SK-N-MC (cell line): Measurements from ENCODE around the gene SPATA31C1.
"Not testable (repeated sequence)": the region's sequence is repeated elsewhere in the genome, so short reads cannot be mapped to it uniquely, and the experiment has no call there.

Experiments used
- DNase-seq: peaks from one replicate; pipeline ENCODE4 v3.0.0-alpha.2; 2011; ENCODE audit warnings: low read depth, low spot score
- H3K27ac ChIP-seq: fragments of 200-600 bp; sonication (generic); 2 replicates; pipeline ENCODE4 v1.5.1; 2016; ENCODE audit warnings: mixed run types
- H3K36me3 ChIP-seq: fragments of 200-600 bp; sonication (generic); 2 replicates; pipeline ENCODE4 v1.6.1; 2017; ENCODE audit warnings: antibody characterized with exemption, low read length, mixed read lengths; ENCODE audit not compliant: insufficient read depth
- H3K4me3 ChIP-seq: fragments of 200-600 bp; sonication (generic); 2 replicates; pipeline ENCODE4 v1.5.1; 2016
- H3K9ac ChIP-seq: fragments of 200-600 bp; sonication (generic); 2 replicates; pipeline ENCODE4 v1.8.0; 2017; ENCODE audit warnings: mixed run types, mixed read lengths; ENCODE audit not compliant: insufficient read length
- H3K9me3 ChIP-seq: fragments of 200-600 bp; sonication (generic); 2 replicates; pipeline ENCODE4 v1.6.1; 2017; ENCODE audit warnings: low read depth, mild to moderate bottlenecking, antibody characterized with exemption, low read length, moderate library complexity, mixed read lengths
- EZH2 ChIP-seq: fragments of 200-600 bp; sonication (generic); IDR thresholded peaks from one replicate; pipeline ENCODE4 v1.6.1; 2017; ENCODE audit warnings: antibody characterized with exemption
- FOXP2 ChIP-seq: optimal IDR thresholded peaks from 2 replicates; pipeline ENCODE3; 2011; ENCODE audit warnings: mild to moderate bottlenecking, moderate library complexity; ENCODE audit not compliant: insufficient read depth; ENCODE audit errors: extremely low read length, control extremely low read depth
- POLR2AphosphoS5 ChIP-seq: IDR thresholded peaks from 2 replicates; pipeline ENCODE4 v1.6.1; 2012; ENCODE audit warnings: mild to moderate bottlenecking, low read depth, low read length, borderline replicate concordance

SPATA31C1 gene

DNA sequence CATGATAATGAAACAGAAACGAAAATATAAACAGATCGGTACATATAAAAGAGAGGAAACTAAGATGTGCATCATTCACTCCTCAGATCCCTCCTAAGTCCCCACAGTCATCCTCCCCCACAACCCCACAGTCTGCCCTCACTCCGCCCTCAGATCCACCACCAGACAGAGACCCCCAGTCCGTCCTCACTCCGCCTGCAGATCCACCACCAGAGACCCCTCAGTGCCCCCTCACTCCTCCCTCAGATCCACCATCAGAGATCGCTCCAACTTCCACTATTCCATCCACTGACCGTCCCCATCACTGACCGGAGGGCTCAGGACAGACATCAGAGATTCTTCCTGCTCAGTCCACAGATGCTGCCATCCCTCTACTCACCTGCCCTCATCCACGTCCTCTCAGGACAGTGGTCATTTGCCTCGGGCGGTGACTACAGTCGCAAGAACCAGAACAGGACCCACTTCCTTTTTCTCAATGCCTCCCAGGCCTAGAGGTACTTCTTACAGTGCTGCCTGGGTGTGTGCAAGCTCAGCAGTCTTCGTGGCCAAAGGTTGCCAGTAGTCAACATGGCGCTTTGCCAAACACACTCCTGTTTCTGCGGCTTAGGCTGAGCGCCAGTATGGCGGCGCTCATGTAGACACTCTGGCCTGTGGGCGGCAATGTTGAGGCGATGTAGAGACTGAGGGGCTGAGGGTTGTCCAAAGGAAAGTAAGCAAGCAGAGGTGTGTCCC lies 8.3 kb upstream of the SPATA31C1 start:
- Histone ChIP-seq H3K27ac (peak overlapping the region; percentile 98), H3K9me3 (no peaks in the 10 kb centered on the region), H3K4me3 (peak overlapping the region; percentile 75), H3K36me3 (no peaks in the 10 kb centered on the region), H3K9ac (peak overlapping the region; percentile 82)
- peak; percentile 70 for DNase-seq
- TF ChIP-seq FOXP2 (peak; percentile 69), EZH2 (no peak), POLR2AphosphoS5 (peak; percentile 37; the same call in 1 of the 2 replicates)

DNA sequence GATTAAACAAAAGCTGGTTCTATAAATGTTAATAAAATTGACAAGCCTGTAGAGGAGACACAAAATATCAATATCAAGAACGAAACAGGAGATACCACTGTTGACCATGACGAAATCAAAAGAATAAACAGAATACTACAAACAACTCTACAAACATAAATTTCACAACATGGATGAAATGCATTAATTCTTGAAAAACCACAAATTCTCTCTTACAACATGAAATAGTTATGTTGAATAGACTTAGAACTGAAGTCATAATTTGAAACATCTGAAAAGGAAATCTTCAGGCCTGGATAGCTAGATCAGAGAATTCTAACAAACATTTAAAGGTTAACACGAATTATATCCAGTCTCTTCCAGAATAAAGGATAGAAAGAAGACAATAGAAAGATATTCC lies 6.9 kb upstream of the SPATA31C1 start:
- TF ChIP-seq FOXP2 (no peak), POLR2AphosphoS5 (no peak), EZH2 (no peak)
- Histone ChIP-seq H3K9ac (peak overlapping the region; percentile 82), H3K36me3 (no peaks in the 10 kb centered on the region), H3K9me3 (no peaks in the 10 kb centered on the region), H3K4me3 (peak overlapping the region; percentile 75), H3K27ac (peak overlapping the region; percentile 98)
- peak; percentile 65 for DNase-seq

DNA sequence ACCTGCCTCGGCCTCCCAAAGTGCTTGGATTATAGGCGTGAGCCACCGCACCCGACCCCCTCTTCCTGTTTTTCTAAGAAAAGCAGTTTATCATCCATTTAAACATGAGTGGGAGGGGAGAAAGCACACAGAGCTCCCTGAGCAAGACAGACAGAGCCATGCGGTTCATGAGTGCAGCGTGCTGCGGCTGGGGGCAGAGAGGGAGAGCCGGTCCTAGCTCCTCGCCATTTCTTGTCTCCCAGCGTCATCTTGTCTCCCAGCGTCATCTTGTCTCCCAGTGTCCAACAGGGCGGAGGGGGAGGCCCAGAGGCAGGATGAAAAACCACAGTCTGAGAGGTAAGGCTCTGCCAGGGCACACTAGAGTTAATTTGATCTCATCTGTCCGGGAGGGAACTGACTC lies 1.3 kb downstream of the SPATA31C1 start:
- not testable (repeated sequence) for H3K9ac ChIP-seq, DNase-seq, H3K4me3 ChIP-seq, H3K36me3 ChIP-seq, H3K9me3 ChIP-seq, H3K27ac ChIP-seq

DNA sequence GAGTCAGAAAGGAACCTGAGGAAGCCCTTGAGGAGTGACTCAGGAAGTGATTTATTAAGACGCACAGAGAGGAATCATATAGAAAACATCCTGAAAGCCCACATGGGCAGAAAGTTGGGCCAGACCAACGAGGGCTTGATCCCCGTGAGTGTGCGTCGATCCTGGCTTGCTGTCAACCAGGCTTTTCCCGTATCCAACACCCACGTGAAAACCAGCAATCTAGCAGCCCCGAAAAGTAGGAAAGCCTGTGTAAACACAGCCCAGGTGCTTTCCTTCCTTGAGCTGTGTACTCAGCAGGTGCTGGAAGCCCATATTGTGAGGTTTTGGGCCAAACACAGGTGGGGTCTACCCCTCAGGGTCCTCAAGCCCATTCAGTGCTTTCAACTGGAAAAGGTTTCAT lies 3.8 kb downstream of the SPATA31C1 start:
- not testable (repeated sequence) for H3K36me3 ChIP-seq

DNA sequence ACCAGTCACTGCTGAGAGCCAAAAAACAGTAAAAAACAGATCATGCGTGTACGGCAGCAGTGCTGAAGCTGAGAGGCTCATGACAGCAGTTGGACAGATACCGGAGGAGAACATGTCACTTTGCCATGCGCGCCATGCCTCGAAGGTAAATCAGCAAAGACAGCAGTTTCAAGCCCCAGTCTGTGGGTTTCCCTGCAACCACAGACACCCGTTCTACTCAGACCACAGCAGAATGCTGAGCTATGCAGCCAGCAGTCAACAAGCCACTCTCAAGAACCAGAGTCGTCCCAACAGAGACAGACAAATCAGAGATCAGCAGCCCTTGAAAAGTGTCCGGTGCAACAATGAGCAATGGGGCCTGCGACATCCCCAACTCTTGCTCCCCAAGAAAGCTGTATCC lies 5.2 kb downstream of the SPATA31C1 start:
- not testable (repeated sequence) for H3K4me3 ChIP-seq, H3K36me3 ChIP-seq, H3K9ac ChIP-seq, DNase-seq, H3K27ac ChIP-seq, H3K9me3 ChIP-seq

More for the DNA sequence above, 3.8 kb downstream of the SPATA31C1 start:
- not testable (repeated sequence) for H3K9ac ChIP-seq, H3K27ac ChIP-seq, DNase-seq, H3K4me3 ChIP-seq, H3K9me3 ChIP-seq

DNA sequence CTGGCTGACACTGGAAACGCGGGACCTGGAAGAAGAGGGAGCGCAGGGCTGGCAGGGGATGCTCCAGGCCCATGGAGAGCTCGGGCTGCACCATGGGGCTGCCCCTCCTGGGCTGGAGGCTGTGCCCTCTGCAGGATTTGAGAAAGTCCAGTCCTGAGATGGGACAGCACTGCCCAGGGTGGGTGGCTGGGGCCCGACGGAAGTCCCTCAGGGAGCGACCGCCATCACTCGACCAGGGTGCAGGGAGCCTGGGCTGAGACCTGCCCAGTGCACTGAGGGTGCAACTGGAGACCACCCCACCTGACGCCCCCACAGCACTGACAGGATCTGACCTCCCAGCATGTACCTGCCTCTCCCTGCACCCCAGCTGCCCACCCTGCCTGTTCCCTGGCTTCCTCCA lies 7.1 kb downstream of the SPATA31C1 start:
- H3K4me3 ChIP-seq, result not testable (repeated sequence)

DNA sequence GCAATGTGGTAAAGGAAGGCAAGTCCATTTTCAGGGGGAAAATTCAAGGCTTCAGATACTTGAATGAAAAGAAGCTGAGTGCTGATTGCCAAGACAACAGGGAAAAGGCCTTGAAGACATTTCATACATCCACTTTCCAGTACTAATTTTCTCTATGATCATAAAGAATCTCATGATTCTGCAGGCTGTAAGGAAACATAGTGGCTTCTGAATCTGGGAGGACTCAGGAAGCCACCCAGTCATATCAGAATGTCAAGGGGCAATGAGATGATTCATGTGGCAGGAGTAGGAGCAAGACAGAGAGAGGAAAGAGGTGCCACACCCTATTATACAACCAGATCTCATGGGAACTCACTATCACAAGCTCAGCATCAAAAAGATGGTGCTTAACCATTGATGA lies 11.4 kb downstream of the SPATA31C1 start:
- not testable (repeated sequence) for H3K9ac ChIP-seq, DNase-seq, H3K9me3 ChIP-seq, H3K4me3 ChIP-seq, H3K36me3 ChIP-seq, H3K27ac ChIP-seq

More for the DNA sequence above, 7.1 kb downstream of the SPATA31C1 start:
- not testable (repeated sequence) for DNase-seq, H3K36me3 ChIP-seq, H3K9me3 ChIP-seq, H3K27ac ChIP-seq, H3K9ac ChIP-seq

DNA sequence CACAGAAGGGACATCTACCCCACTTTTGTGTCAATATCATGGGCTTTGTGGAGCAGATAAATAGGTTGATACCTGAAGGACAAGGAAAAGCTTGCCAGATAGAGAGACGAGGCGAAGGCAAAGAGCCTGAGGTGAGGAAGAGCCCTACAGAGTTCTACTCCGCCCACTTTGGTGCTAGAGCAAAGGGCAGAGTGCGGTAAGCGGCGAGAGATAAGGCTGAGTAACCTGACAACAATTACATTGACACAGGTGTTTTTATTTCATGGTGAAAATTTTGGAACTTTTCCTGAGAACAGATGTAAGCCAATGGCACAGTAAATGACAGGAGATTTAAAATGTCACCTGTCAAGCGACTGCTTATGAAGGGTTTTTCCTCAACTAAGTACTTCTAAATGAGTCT lies 16.7 kb downstream of the SPATA31C1 start:
- not testable (repeated sequence) for H3K36me3 ChIP-seq, H3K9ac ChIP-seq, DNase-seq, H3K27ac ChIP-seq, H3K9me3 ChIP-seq, H3K4me3 ChIP-seq

DNA sequence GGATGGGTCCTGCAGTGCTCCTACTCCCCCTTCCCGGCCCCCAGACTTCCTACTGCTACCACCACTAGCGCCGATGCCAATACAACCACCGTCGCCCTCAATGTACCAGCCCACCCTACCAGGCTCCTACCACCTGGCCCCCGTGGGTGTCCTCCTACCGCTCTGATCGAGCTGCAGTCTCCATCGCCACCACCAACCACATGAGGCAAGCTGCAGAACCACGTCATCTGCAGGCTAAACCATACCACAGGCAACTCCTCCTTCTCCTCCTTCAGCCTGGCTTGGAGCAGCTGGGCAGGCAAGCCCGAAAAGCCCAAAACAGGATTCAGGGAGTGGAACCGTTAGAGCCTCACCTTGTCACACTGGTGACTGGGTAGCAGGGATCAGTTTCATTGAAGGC lies 19.6 kb downstream of the SPATA31C1 start:
- H3K27ac ChIP-seq, H3K4me3 ChIP-seq, DNase-seq, H3K9me3 ChIP-seq, H3K36me3 ChIP-seq, H3K9ac ChIP-seq: not testable (repeated sequence)

DNA sequence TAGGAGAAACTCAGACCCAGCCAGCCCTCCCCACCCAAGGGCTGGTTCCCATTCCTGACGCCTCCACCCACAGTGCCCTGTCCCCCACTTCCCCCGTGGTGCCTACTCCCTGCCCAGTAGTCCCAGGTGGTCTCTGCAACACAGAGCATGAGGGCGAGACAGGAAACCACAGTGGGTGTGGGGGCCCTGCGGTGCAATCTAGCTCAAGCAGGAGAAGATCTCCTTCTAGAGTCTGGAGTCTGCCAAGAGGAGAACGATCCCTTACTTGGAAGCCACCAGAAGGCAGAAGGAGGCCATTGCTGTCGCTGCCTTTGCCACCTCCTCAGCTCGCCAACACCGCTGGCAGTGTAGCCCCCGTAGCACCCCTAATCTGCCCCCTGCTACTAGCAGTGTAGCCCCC lies 20.2 kb downstream of the SPATA31C1 start:
- H3K9ac ChIP-seq, H3K9me3 ChIP-seq, H3K27ac ChIP-seq, H3K36me3 ChIP-seq, H3K4me3 ChIP-seq, DNase-seq: not testable (repeated sequence)

DNA sequence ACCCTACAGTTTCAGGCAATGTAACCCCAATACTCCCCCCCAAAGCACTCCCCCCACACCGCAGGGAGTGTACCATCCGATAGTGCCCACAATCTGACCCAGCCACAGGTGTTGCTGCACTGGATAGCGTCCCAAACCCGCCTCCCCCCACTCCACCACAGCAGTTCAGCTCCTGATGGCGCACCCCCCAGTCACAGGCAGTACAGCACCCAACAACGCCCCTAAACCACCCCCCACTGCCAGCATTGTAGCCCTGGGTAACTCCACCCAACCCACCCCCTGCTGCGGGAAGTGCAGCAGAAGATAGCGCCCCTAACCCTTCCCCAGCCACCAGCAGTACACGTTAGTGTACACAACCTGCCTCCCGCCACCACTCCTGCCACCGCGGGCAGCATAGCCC lies 20.6 kb downstream of the SPATA31C1 start:
- H3K27ac ChIP-seq, H3K36me3 ChIP-seq, H3K9me3 ChIP-seq, H3K9ac ChIP-seq, DNase-seq, H3K4me3 ChIP-seq: not testable (repeated sequence)

DNA sequence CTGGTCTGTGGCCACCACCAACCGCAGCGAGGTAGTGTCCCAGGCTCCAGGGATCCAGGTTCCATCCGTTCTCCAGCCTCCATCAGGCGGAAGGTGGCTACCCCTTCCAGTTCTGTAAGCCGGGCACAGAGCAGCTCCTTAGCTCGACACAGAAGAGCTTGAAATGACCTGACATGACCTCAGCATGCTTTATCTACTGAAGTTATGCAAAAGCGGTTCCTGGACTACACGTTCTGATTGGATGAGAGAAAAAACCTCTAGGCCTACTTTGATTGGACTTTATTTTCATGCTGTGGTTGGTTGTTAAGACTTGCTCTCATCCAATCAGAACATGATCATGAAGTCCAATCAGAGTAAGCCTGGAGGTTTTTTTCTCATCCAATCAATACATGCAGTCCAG lies 21.3 kb downstream of the SPATA31C1 start:
- H3K9ac ChIP-seq, H3K9me3 ChIP-seq, H3K27ac ChIP-seq, H3K36me3 ChIP-seq, H3K4me3 ChIP-seq, DNase-seq: not testable (repeated sequence)
